IMR-90 (cell line): ENCODE results near the gene ACVR1B. TPM values are rescaled to one million over a fixed set of nuclear protein-coding genes. Genes with fewer than 3 reads are reported as not detected.

Source experiments
- ATAC-seq: fragments of 200-7000 bp; cut with Tn5 transposase; 2 replicates; pipeline ENCODE4 v1.9.1; 2020; ENCODE audit warnings: low read depth, mild to moderate bottlenecking, moderate library complexity
- BruUV-seq: library from RNA; stranded (reverse); fragments of 400-500 nt; replicated peaks from 2 replicates; lab custom pipeline; 2021; lab: Mats Ljungman, UMichigan
- CTCF ChIA-PET: fragments of 300-600 bp; formaldehyde crosslinking; extraction: SDS; loops from one replicate; lab custom pipeline; 2021; ENCODE audit warnings: antibody characterized with exemption; lab: Yijun Ruan, JAX
- POLR2A ChIA-PET: fragments of 300-600 bp; sonication (Branson Sonifier 250); formaldehyde crosslinking; loops from one replicate; lab custom pipeline; 2022; ENCODE audit warnings: antibody characterized with exemption; ENCODE audit not compliant: unreplicated experiment; lab: Charles Lee
- DNase-seq: peaks from one replicate; pipeline ENCODE4 v3.0.0; 2013
- H2AFZ ChIP-seq: replicated peaks from 2 replicates; pipeline ENCODE3; 2013; ENCODE audit warnings: low read length, mild to moderate bottlenecking; ENCODE audit not compliant: poor library complexity
- H2AK5ac ChIP-seq: 2 replicates; pipeline ENCODE4 v1.6.1; 2013; ENCODE audit warnings: low read depth, low read length, inconsistent platforms
- H2AK9ac ChIP-seq: replicated peaks from 2 replicates; pipeline ENCODE3; 2013; ENCODE audit warnings: mild to moderate bottlenecking, low read depth, low read length, moderate library complexity; ENCODE audit not compliant: poor library complexity
- H2BK120ac ChIP-seq: 2 replicates; pipeline ENCODE4 v1.6.1; 2013; ENCODE audit warnings: low read depth, low read length, inconsistent platforms
- H2BK15ac ChIP-seq: 3 replicates; pipeline ENCODE4 v1.6.1; 2013; ENCODE audit warnings: low read depth, low read length, inconsistent platforms
- H2BK20ac ChIP-seq: 2 replicates; pipeline ENCODE4 v1.6.1; 2013; ENCODE audit warnings: low read depth, mild to moderate bottlenecking, inconsistent platforms, low read length, moderate library complexity
- H2BK5ac ChIP-seq: 2 replicates; pipeline ENCODE4 v1.6.1; 2013; ENCODE audit warnings: mild to moderate bottlenecking, low read depth, low read length, inconsistent platforms; ENCODE audit not compliant: poor library complexity, severe bottlenecking
- H3K14ac ChIP-seq: replicated peaks from 2 replicates; pipeline ENCODE4 v1.6.1; 2013; ENCODE audit warnings: low read depth, low read length, inconsistent platforms
- H3K18ac ChIP-seq: 2 replicates; pipeline ENCODE4 v1.6.1; 2013; ENCODE audit warnings: low read depth, low read length, control low read depth
- H3K23ac ChIP-seq: 2 replicates; pipeline ENCODE4 v1.6.1; 2013; ENCODE audit warnings: low read depth, low read length, inconsistent platforms
- H3K27ac ChIP-seq: 2 replicates; pipeline ENCODE4 v1.5.1; 2013; ENCODE audit warnings: mild to moderate bottlenecking, control low read depth, low read length; ENCODE audit not compliant: insufficient read depth
- H3K27me3 ChIP-seq: 2 replicates; pipeline ENCODE4 v1.6.1; 2013; ENCODE audit warnings: low read length; ENCODE audit not compliant: control insufficient read depth, insufficient read depth
- H3K36me3 ChIP-seq: 2 replicates; pipeline ENCODE4 v1.6.1; 2013; ENCODE audit warnings: low read length, mixed read lengths; ENCODE audit not compliant: control insufficient read depth, insufficient read depth
- H3K4ac ChIP-seq: 2 replicates; pipeline ENCODE4 v1.6.1; 2013; ENCODE audit warnings: low read depth, low read length, inconsistent platforms
- H3K4me1 ChIP-seq: 2 replicates; pipeline ENCODE4 v1.6.1; 2013; ENCODE audit warnings: low read length, mixed read lengths; ENCODE audit not compliant: control insufficient read depth, insufficient read depth
- H3K4me2 ChIP-seq: 2 replicates; pipeline ENCODE4 v1.6.1; 2013; ENCODE audit warnings: low read depth, mild to moderate bottlenecking, control low read depth, low read length, moderate library complexity
- H3K4me3 ChIP-seq: 2 replicates; pipeline ENCODE4 v1.5.1; 2013; ENCODE audit warnings: low read depth, mild to moderate bottlenecking, control low read depth, low read length, moderate library complexity; ENCODE audit not compliant: insufficient read depth
- H3K56ac ChIP-seq: 2 replicates; pipeline ENCODE4 v1.6.1; 2013; ENCODE audit warnings: low read length, inconsistent platforms; ENCODE audit not compliant: insufficient read depth; ENCODE audit errors: extremely low read depth
- H3K79me1 ChIP-seq, 2 experiments: 2 replicates each; pipeline ENCODE4 v1.6.1; 2013; ENCODE audit warnings: low read length in 2 of 2, inconsistent platforms in 1 of 2, low read depth in 1 of 2
- H3K9ac ChIP-seq: 2 replicates; pipeline ENCODE4 v1.6.1; 2013; ENCODE audit warnings: low read depth, low read length, control low read depth
- H3K9me1 ChIP-seq: 2 replicates; pipeline ENCODE4 v1.6.1; 2013; ENCODE audit warnings: low read length, inconsistent platforms; ENCODE audit not compliant: insufficient read depth
- H3K9me3 ChIP-seq: 2 replicates; pipeline ENCODE4 v1.6.1; 2013; ENCODE audit warnings: low read length; ENCODE audit not compliant: control insufficient read depth, insufficient read depth
- H4K20me1 ChIP-seq: 2 replicates; pipeline ENCODE4 v1.6.1; 2013; ENCODE audit warnings: low read length, inconsistent platforms; ENCODE audit not compliant: insufficient read depth
- H4K5ac ChIP-seq: 2 replicates; pipeline ENCODE4 v1.6.1; 2013; ENCODE audit warnings: mild to moderate bottlenecking, low read depth, low read length, control low read depth
- H4K8ac ChIP-seq, 2 experiments: 2 replicates each; pipeline ENCODE4 v1.6.1; 2013; ENCODE audit warnings: low read depth in 2 of 2, low read length in 2 of 2, control low read depth in 1 of 2, inconsistent platforms in 1 of 2
- H4K91ac ChIP-seq: 2 replicates; pipeline ENCODE4 v1.6.1; 2013; ENCODE audit warnings: low read depth, low read length, inconsistent platforms; ENCODE audit not compliant: insufficient read depth
- BHLHE40 ChIP-seq: fragments of 150-350 bp; IDR thresholded peaks from 2 replicates; pipeline ENCODE4 v1.6.1; 2016; ENCODE audit warnings: mild to moderate bottlenecking, low read depth, low read length
- CEBPB ChIP-seq: IDR thresholded peaks from 2 replicates; pipeline ENCODE4 v1.6.1; 2012; ENCODE audit warnings: low read depth, low read length, improper control_type of control experiment
- CHD1 ChIP-seq: IDR thresholded peaks from 2 replicates; pipeline ENCODE4 v1.6.1; 2012; ENCODE audit warnings: low read depth, low read length, improper control_type of control experiment
- FOS ChIP-seq: fragments of 150-350 bp; IDR thresholded peaks from 2 replicates; pipeline ENCODE4 v1.6.1; 2016; ENCODE audit warnings: low read depth, low read length
- MAFK ChIP-seq: IDR thresholded peaks from 2 replicates; pipeline ENCODE4 v1.6.1; 2012; ENCODE audit warnings: low read depth, low read length, improper control_type of control experiment
- MAZ ChIP-seq: IDR thresholded peaks from 2 replicates; pipeline ENCODE4 v1.6.1; 2012; ENCODE audit warnings: low read depth, mild to moderate bottlenecking, low read length, improper control_type of control experiment, moderate library complexity, borderline replicate concordance
- MXI1 ChIP-seq: IDR thresholded peaks from 2 replicates; pipeline ENCODE4 v1.6.1; 2012; ENCODE audit warnings: low read depth, mild to moderate bottlenecking, low read length, moderate library complexity, borderline replicate concordance
- NFE2L2 ChIP-seq: fragments of 150-350 bp; IDR thresholded peaks from 2 replicates; pipeline ENCODE4 v1.6.1; 2016; ENCODE audit warnings: low read depth, mild to moderate bottlenecking, low read length
- POLR2A ChIP-seq: IDR thresholded peaks from 2 replicates; pipeline ENCODE4 v1.6.1; 2012; ENCODE audit warnings: mild to moderate bottlenecking, low read depth, low read length
- RAD21 ChIP-seq: IDR thresholded peaks from 2 replicates; pipeline ENCODE4 v1.6.1; 2012; ENCODE audit warnings: low read length, improper control_type of control experiment
- RCOR1 ChIP-seq: IDR thresholded peaks from 2 replicates; pipeline ENCODE4 v1.6.1; 2012; ENCODE audit warnings: mild to moderate bottlenecking, low read length, improper control_type of control experiment; ENCODE audit not compliant: insufficient replicate concordance
- RFX5 ChIP-seq: IDR thresholded peaks from 2 replicates; pipeline ENCODE4 v1.8.0; 2012; ENCODE audit warnings: low read depth, mild to moderate bottlenecking, low read length, moderate library complexity
- SMC3 ChIP-seq: fragments of 150-350 bp; IDR thresholded peaks from 2 replicates; pipeline ENCODE4 v1.6.1; 2016; ENCODE audit warnings: low read depth, mild to moderate bottlenecking, antibody characterized with exemption, low read length, moderate library complexity
- WGBS, 2 experiments: methylation state at CpG; one replicate each; pipeline versions ENCODE4 v1.1.5 to v1.1.7; 2013; ENCODE audit warnings: missing lambda C conversion rate in 2 of 2; ENCODE audit not compliant: insufficient read length in 1 of 2; ENCODE audit errors: extremely low coverage in 2 of 2; 5-methylcytosine and 5-hydroxymethylcytosine counted together
- dilution Hi-C: fragments of 300-500 bp; cut with HindIII; formaldehyde crosslinking; loops from one replicate; pipeline ENCODE4 v1.14.3; 2018; ENCODE audit warnings: low sequenced_read_pairs; ENCODE audit not compliant: unreplicated experiment
- in situ Hi-C: fragments of 300-500 bp; cut with MboI; formaldehyde crosslinking; loops from 3 replicates; pipeline ENCODE4 v1.14.3; 2019; ENCODE audit warnings: low sequenced_read_pairs, inconsistent platforms, mixed read lengths
- intact Hi-C: fragments of 100-400 bp; cut with micrococcal nuclease; formaldehyde crosslinking; loops from 2 replicates; pipeline ENCODE4 v1.10.0; 2022
- polyA plus RNA-seq, 3 experiments: library from polyadenylated mRNA; depleted of rRNA; stranded (reverse); fragments of >200 nt; gene quantifications; 2 replicates each; pipeline ENCODE4 v1.2.3, GENCODE V29; 2012; ENCODE audit warnings: low replicate concordance in 1 of 3
- total RNA-seq: library from RNA; depleted of rRNA; stranded (reverse); fragments of >200 nt; gene quantifications from 2 replicates; pipeline ENCODE4 v1.2.3, GENCODE V29; 2012
- TF ChIP-seq, protein P1 (sequence below): fragments of 150-350 bp; IDR thresholded peaks from 2 replicates; pipeline ENCODE4 v1.6.1; 2016; ENCODE audit warnings: low read depth, mild to moderate bottlenecking, low read length, moderate library complexity, borderline replicate concordance
- TF ChIP-seq, protein P2 (sequence below): fragments of 150-350 bp; IDR thresholded peaks from 2 replicates; pipeline ENCODE4 v1.6.1; 2017; ENCODE audit warnings: mild to moderate bottlenecking, antibody characterized with exemption, low read length, low read depth
- TF ChIP-seq, protein P3 (sequence below): conservative IDR thresholded peaks from 2 replicates; pipeline ENCODE4 v1.5.1; 2012; ENCODE audit warnings: mild to moderate bottlenecking, low read depth, low read length, improper control_type of control experiment

The ACVR1B gene
- total and polyA plus RNA-seq, 2 of the 4 experiments (the other 2 are of a cell fraction): 5.7 to 13.6 TPM

DNA sequence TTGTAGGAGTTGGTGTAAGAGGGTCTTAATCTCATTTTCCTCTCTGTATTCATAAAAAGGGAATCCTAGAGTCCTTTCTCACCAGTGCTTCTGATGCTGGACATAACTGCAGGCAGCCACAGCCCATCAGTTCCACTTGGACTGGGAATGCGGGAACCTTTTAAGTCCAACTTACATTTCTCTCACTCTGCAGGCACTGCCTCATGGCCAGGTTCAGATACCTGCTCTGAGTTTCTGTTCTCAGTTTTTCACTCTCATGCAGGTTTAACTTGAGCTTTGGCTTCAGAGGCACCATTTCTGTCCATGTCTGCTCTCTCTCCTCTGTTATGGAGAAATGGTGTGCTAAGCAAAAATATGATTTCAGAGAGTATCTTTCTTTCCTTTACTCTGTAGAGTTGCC, 4.2 kb downstream of the ACVR1B start:
- no peak overlapping the region for H4K5ac ChIP-seq
- no peak overlapping the region for H2BK15ac ChIP-seq
- H2BK20ac ChIP-seq: no peak overlapping the region
- H3K27me3 ChIP-seq: no peaks in the 10 kb centered on the region
- H3K9me1 ChIP-seq: peaks cover 14% of the 10 kb centered on the region
- dilution Hi-C loops: loop anchor here (25.0 kb wide), 1 partner anchor 93 kb away; no protein-coding TSS in a partner anchor
- H3K4me1 ChIP-seq: peaks cover 12% of the 10 kb centered on the region
- no peak overlapping the region for H3K4ac ChIP-seq
- no peak overlapping the region for H3K23ac ChIP-seq
- intact Hi-C loops: no loop called here
- no peak overlapping the region for H2BK120ac ChIP-seq
- H3K14ac ChIP-seq: no peak overlapping the region
- no peak overlapping the region for H3K4me2 ChIP-seq
- no peak overlapping the region for H3K27ac ChIP-seq
- H3K56ac ChIP-seq: no peak overlapping the region
- H2AK5ac ChIP-seq: no peak overlapping the region
- DNase-seq: no peak
- H3K18ac ChIP-seq: no peak overlapping the region
- CTCF ChIA-PET: interaction anchor here (1.2 kb wide), 1 partner anchor 37 kb away, joined by 3 read pairs; no protein-coding TSS in a partner anchor
- POLR2A ChIA-PET: no interaction called here
- H3K79me1 ChIP-seq: peaks cover 53 to 81% of the 10 kb centered on the region in 2 experiments
- no peak for ATAC-seq
- peaks cover 5% of the 10 kb centered on the region for H3K36me3 ChIP-seq
- H4K8ac ChIP-seq: no peak overlapping the region
- no peak overlapping the region for H3K4me3 ChIP-seq
- H4K91ac ChIP-seq: no peak overlapping the region
- H3K9ac ChIP-seq: no peak overlapping the region
- H3K9me3 ChIP-seq: no peaks in the 10 kb centered on the region
- in situ Hi-C loops: no loop called here
- TF ChIP-seq MAZ (no peak), FOS (no peak), RAD21 (no peak), POLR2A (no peak), NFE2L2 (no peak), SMC3 (no peak), MXI1 (no peak), MAFK (no peak), RFX5 (no peak), CEBPB (no peak), BHLHE40 (no peak), CHD1 (no peak), RCOR1 (no peak)
- TF ChIP-seq, protein P1, sequence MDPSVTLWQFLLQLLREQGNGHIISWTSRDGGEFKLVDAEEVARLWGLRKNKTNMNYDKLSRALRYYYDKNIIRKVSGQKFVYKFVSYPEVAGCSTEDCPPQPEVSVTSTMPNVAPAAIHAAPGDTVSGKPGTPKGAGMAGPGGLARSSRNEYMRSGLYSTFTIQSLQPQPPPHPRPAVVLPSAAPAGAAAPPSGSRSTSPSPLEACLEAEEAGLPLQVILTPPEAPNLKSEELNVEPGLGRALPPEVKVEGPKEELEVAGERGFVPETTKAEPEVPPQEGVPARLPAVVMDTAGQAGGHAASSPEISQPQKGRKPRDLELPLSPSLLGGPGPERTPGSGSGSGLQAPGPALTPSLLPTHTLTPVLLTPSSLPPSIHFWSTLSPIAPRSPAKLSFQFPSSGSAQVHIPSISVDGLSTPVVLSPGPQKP: no peak
- TF ChIP-seq, protein P2, sequence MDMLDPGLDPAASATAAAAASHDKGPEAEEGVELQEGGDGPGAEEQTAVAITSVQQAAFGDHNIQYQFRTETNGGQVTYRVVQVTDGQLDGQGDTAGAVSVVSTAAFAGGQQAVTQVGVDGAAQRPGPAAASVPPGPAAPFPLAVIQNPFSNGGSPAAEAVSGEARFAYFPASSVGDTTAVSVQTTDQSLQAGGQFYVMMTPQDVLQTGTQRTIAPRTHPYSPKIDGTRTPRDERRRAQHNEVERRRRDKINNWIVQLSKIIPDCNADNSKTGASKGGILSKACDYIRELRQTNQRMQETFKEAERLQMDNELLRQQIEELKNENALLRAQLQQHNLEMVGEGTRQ: no peak
- TF ChIP-seq, protein P3, sequence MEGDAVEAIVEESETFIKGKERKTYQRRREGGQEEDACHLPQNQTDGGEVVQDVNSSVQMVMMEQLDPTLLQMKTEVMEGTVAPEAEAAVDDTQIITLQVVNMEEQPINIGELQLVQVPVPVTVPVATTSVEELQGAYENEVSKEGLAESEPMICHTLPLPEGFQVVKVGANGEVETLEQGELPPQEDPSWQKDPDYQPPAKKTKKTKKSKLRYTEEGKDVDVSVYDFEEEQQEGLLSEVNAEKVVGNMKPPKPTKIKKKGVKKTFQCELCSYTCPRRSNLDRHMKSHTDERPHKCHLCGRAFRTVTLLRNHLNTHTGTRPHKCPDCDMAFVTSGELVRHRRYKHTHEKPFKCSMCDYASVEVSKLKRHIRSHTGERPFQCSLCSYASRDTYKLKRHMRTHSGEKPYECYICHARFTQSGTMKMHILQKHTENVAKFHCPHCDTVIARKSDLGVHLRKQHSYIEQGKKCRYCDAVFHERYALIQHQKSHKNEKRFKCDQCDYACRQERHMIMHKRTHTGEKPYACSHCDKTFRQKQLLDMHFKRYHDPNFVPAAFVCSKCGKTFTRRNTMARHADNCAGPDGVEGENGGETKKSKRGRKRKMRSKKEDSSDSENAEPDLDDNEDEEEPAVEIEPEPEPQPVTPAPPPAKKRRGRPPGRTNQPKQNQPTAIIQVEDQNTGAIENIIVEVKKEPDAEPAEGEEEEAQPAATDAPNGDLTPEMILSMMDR: no peak
- WGBS, 2 experiments: 100% methylated on average over 1 of the region's 1 CpG; no CpG with 5 or more reads in 1 of the 2 experiments
- H2AK9ac ChIP-seq: no peak overlapping the region
- H4K20me1 ChIP-seq: peaks cover 46% of the 10 kb centered on the region
- no peak overlapping the region for H2BK5ac ChIP-seq
- BruUV-seq: no TSS peak
- no peak overlapping the region for H2AFZ ChIP-seq
